HEK293 (cell line): ENCODE data around the gene PEX11G.

Source experiments
- ZNF23 ChIP-seq: fragments of 450-650 bp; formaldehyde crosslinking; IDR thresholded peaks from 2 replicates; pipeline ENCODE4 v1.5.1; 2016; ENCODE audit warnings: missing biosample characterization, missing genetic modification characterization, borderline replicate concordance
- ZNF266 ChIP-seq: fragments of 450-650 bp; formaldehyde crosslinking; IDR thresholded peaks from 2 replicates; pipeline ENCODE4 v1.5.1; 2016; ENCODE audit warnings: missing biosample characterization, missing genetic modification characterization, low read depth
- ZNF324 ChIP-seq: fragments of 450-650 bp; formaldehyde crosslinking; IDR thresholded peaks from 2 replicates; pipeline ENCODE4 v1.5.1; 2016; ENCODE audit warnings: missing biosample characterization, missing genetic modification characterization
- TF ChIP-seq, protein P1 (sequence below): fragments of 450-650 bp; formaldehyde crosslinking; IDR thresholded peaks from 2 replicates; pipeline ENCODE4 v1.5.1; 2016; ENCODE audit warnings: missing biosample characterization, missing genetic modification characterization
- TF ChIP-seq, protein P2 (sequence below): fragments of 450-650 bp; formaldehyde crosslinking; IDR thresholded peaks from 2 replicates; pipeline ENCODE4 v1.5.1; 2016; ENCODE audit warnings: missing biosample characterization, missing genetic modification characterization

DNA sequence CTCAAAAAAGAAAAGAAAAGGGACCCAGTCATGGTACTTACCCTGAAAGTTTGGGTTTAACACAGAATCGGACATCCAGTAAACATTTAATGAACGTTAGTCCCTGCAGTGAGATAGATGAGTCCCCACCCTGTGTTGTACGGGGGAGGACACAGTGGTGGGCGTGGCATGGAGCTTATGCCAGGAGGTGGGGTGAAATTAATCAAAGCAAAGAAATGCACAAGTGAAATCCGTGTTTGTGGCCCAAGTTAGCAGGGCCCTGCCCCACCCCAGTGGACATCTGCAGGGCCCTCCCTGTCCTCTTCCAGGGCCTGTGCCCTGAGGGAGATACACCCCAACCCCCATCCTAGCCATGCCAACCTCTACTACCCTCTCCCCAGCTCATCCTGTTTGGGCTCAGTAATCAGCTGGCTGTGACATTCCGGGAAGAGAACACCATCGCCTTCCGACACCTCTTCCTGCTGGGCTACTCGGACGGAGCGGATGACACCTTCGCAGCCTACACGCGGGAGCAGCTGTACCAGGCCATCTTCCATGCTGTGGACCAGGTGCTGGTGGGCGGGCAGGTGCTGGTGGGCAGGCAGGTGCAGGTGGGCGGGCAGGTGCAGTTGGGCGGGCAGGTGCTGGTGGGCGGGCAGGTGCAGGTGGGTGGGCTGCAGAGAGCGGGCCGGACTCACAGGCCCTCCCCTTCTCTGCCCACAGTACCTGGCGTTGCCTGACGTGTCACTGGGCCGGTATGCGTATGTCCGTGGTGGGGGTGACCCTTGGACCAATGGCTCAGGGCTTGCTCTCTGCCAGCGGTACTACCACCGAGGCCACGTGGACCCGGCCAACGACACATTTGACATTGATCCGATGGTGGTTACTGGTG is 37.5 kb upstream of the PEX11G start:
- TF ChIP-seq ZNF266 (tag by site-specific recombination): no peak
- TF ChIP-seq, protein P1, sequence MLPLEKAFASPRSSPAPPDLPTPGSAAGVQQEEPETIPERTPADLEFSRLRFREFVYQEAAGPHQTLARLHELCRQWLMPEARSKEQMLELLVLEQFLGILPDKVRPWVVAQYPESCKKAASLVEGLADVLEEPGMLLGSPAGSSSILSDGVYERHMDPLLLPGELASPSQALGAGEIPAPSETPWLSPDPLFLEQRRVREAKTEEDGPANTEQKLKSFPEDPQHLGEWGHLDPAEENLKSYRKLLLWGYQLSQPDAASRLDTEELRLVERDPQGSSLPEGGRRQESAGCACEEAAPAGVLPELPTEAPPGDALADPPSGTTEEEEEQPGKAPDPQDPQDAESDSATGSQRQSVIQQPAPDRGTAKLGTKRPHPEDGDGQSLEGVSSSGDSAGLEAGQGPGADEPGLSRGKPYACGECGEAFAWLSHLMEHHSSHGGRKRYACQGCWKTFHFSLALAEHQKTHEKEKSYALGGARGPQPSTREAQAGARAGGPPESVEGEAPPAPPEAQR (tag by site-specific recombination): no peak
- TF ChIP-seq ZNF324 (tag by site-specific recombination): no peak
- no peak for TF ChIP-seq ZNF23 (tag by site-specific recombination)
- TF ChIP-seq, protein P2, sequence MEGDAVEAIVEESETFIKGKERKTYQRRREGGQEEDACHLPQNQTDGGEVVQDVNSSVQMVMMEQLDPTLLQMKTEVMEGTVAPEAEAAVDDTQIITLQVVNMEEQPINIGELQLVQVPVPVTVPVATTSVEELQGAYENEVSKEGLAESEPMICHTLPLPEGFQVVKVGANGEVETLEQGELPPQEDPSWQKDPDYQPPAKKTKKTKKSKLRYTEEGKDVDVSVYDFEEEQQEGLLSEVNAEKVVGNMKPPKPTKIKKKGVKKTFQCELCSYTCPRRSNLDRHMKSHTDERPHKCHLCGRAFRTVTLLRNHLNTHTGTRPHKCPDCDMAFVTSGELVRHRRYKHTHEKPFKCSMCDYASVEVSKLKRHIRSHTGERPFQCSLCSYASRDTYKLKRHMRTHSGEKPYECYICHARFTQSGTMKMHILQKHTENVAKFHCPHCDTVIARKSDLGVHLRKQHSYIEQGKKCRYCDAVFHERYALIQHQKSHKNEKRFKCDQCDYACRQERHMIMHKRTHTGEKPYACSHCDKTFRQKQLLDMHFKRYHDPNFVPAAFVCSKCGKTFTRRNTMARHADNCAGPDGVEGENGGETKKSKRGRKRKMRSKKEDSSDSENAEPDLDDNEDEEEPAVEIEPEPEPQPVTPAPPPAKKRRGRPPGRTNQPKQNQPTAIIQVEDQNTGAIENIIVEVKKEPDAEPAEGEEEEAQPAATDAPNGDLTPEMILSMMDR (tag by site-specific recombination): no peak
